Inflammatory macrophage treated with lipopolysaccharide for 4 hours (primary cell): ENCODE measurements around the gene ARPC1B.
"Not testable (repeated sequence)": the region's sequence is repeated elsewhere in the genome, so short reads cannot be mapped to it uniquely, and the experiment has no call there.

Experiments
- DNase-seq: peaks from one replicate; pipeline ENCODE4 v3.0.0-alpha.2; 2020

The ARPC1B gene

GRCh38 chr7:99368750-99369389 is 5.7 kb upstream of the ARPC1B start:
- DNase-seq = no peak

DNA sequence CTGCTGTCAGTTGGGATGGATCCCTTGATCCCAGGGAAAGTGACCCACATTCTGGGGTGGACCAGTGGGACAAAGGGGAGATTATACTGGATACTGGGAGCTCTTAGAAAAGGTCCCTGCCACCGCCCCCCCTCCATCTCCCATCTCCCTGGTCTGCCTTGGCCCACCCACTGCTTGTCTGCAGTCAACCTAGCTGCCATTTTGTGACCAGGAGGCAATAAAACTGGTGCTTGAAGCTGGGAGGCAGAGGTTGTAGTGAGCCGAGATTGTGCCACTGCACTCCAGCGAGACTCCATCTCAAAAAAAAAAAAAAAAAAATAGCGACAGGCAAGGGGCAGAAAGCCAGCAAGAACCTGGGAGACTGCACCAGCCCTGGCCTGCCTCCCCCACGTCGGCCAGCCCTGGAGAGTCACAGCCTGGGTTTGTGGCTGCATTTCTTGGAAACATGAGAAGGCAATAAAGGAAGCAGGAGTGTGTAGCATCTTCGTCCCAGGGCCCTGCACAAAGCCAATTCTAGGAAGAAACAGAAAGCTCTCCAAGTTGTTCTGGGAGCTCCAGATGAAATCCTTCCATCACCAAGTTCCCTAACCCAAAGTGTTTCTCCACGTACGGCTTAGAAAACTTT is 4.7 kb upstream of the ARPC1B start:
- DNase-seq = no peak

- DNase-seq = no peak
Observed at GRCh38 chr7:99371376-99371920, 3.1 kb upstream of the ARPC1B start.

DNA sequence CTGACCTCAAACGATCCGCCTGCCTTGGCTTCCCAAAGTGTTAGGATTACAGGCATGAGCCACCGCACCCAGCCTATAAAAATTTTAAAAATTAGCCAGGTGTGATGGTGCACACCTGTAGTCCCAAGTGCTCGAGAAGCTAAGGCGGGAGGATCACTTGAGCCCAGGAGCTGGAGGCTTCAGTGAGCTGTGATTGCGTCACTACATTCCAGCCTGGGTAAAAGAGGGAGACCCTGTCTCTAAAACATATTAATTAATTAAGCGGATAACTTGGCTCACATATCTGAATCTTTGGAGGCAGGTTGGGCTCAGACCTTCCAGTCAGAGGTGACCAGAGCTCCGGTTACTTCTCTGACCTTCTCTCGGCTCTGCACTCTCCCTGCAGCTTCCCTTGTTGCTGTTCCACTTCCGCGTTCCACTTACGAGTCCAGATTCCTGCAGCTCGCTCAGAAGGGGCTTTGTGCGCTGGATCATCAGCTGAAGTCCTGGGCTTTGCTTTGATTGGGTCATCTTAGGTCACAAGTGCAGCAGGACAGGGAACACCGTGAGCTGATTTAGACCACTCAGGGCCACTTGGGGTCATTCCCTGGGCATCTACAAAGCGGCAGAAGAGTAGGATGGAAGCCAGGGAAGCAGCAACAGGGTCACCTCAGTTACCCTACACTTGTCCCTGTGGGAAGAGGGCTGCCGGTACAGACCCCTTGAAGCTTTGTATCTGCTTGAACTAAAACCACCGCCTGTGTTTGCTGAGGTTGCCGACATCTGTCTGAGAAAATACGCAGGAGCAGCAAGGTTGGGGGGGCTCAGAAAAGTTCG is 2.0 kb upstream of the ARPC1B start:
- peak; percentile 31 for DNase-seq

DNA sequence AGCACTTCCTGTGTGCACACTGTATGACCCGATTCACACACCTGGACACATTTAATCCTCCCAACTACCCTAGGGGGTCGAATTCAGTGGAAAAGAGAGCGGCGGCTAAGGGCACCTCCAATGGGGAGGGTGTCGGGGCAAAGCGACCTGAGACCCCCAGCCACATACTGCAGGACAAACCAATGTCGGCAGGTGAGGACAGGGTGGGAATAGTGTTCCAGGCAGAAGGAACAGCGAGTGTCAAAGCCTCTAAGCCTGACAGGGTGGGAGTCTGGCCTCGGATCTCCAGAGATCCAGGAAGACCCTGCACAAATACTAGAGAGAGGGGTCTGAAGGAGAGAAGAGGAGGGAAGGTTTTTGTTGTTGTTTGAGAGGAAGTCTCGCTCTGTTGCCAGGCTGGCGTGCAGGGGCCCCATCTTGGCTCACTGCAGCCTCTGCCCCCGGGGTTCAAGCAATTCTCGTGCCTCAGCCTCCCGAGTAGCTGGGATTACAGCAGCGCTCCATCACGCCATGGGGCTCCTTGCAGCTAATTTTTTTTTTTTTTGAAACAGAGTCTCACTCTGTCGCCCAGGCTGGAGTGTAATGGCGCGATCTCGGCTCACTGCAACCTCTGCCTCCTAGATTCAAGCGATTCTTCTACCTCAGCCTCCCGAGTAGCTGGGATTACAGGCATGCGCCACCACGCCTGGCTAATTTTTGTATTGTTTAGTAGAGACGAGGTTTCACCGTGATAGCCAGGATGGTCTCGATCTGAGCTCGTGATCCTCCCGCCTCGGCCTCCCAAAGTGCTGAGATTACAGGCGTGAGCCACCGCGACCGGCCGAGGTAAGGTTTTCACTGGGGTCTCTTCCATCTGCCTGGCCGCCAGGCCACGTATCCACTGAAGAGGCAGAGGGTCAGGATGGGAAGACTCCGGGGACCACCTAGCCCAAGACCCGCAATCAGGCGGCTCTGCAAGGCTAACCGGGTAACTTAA is 1.2 kb upstream of the ARPC1B start:
- no peak for DNase-seq

- peak; percentile 80 for DNase-seq
Observed at GRCh38 chr7:99375070-99375807, 709 bp downstream of the ARPC1B start.

DNA sequence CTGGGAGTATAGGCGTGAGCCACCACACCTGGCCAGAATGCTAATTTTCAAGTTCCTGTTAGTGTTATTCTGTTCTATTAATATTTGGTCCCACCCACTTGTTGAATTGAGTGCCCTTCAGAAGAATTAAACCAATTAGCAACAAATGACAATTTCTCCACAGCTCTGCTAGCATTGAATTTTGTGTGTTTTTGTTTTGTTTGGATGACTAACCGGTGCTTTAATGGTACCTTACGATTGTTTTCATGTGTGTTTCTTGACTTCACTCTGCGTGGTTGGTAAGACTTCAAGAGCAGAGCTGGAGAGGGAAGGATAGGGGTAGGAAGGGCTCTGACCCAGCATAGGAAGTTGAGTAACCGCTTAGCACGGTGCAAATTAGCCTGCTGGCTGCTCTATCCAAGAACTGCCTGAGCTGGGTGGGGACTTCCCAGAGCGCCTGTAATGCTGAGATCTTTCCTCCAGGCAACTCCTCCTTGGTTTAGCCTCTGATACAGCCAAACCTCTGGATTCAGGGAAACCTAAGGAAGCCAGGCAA is 4.6 kb downstream of the ARPC1B start:
- DNase-seq = peak; percentile 96

DNA sequence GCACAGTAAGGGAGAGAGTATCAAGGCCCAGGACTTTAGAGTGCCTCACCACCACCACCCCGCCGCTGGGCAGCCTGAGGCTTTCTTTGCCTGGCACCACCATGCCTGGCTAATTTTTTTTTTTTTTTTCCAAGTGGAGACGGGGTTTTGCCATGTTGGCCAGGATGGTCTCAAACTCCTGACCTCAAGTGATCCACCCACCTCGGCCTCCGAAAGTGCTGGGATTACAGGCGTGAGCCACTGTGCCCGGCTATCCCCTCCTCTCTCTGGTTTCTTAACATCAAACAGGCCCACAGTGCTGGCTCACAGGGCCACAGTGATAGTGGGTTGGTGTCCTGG is 5.1 kb downstream of the ARPC1B start:
- DNase-seq = not testable (repeated sequence)

GRCh38 chr7:99380032-99380822 is 5.7 kb downstream of the ARPC1B start:
- peak; percentile 99 for DNase-seq

DNA sequence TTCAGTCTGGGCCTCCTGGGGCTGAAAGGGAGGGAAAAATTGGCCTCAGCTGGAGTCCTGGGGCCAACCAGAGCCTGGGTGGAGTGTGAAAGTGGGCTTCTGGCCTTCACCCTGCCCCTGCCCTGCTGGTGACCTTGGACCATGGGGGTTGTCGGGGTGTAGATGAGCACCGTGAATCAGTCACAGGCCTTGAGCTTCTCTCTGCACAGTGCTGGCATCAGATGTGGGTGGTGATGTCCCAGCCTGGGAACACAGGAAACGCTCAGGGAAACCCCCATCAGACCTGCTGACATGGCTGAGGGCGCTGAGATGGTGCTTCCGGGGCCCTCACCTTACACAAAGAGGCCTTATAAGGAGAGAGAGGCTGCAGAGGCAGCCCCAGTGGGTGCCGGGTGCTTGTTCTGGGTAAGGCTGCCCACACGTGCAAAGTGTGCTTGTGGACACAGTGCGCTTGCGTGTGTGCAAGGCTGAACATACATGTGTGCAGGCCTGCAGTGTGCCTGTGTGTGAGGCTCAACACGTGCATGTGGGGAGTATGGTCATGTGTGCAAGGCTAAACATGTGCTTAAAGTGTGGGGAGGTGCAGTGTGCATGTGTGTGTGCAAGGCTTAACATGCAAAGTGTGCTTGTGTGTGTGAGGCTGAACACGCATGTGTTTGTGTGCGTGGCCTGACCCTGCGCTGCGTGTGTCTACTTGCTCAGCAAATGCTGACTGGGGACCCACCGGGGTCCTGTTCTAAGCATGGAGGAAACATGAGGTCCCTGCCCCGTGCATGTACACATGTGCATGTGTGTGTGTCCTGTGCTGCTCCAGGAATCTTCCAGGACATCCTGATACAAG is 6.5 kb downstream of the ARPC1B start:
- peak; percentile 87 for DNase-seq

- DNase-seq = no peak
Observed at GRCh38 chr7:99381664-99382075, 7.1 kb downstream of the ARPC1B start.

DNA sequence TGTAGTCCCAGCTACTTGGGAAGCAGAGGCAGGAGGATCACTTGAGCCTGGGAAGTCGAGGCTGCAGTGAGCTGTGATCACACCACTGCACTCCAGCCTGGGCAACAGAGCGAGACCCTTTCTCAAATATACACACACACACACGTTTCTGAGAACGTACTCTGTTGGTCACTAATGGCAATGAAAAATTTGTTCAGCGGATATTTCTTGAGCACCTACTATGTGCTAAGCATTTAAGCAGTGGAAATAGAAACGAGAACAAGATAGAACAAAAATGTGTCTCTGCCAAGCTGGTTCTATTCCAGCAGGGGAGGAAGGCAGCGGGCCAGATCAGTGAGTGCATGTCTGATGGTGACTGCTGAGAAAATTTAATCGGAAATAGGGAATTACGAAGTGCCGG is 8.7 kb downstream of the ARPC1B start:
- DNase-seq = no peak

- DNase-seq = no peak
Observed at GRCh38 chr7:99383791-99384370, 9.4 kb downstream of the ARPC1B start.

DNA sequence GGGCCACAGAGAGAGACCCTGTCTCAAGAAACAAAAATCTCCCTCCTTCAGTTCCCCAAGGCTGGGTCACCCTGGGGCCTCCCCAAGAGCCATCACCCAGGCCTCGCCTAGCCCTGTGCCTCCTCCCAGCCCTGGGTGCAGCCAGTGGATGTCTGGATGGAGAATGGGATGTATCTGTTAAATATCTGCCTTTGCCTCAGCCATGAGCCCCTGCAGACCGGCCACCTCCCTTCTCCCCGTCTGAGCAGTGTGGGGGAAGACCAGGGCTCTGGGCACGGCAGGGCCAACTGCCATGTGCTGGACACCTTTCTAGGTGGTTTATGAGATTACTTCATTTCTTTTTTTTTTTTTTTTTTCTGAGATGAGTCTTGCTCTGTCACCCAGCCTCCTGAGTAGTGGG is 10.0 kb downstream of the ARPC1B start:
- no peak for DNase-seq

DNA sequence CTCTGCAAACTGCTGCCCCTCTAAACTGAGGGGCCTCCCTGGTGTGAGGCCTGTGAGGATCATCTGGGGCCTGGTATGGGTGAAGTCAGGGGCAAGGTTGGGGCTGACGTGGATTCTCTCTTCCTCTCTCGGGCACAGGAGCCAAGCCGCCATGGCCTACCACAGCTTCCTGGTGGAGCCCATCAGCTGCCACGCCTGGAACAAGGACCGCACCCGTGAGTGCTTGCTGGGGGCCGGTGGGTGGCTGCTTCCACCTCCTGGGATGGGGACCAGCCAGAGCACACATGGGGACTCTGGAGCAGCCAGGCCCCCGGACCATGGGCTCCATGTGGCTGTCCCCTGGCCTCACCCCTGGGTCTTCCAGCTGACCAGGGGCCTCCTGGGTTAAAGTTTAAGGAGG is 11.0 kb downstream of the ARPC1B start:
- peak; percentile 43 for DNase-seq

GRCh38 chr7:99386584-99387238 is 12.2 kb downstream of the ARPC1B start:
- DNase-seq = peak; percentile 72

GRCh38 chr7:99387239-99387635 is 12.7 kb downstream of the ARPC1B start:
- DNase-seq = not testable (repeated sequence)

DNA sequence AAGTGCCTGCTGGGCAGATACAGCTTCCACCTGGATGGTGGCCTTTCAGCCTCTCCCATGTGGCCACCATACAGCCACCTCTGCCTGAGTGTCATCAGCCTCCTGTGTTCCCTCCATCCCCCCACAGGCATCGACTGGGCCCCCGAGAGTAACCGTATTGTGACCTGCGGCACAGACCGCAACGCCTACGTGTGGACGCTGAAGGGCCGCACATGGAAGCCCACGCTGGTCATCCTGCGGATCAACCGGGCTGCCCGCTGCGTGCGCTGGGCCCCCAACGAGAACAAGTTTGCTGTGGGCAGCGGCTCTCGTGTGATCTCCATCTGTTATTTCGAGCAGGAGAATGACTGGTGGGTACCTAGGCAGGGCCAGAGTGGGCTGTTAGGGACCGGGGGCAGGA is 13.4 kb downstream of the ARPC1B start:
- no peak for DNase-seq

GRCh38 chr7:99389772-99390171 is 15.2 kb downstream of the ARPC1B start:
- no peak for DNase-seq
